ENCODE data around the gene PRKCE. TPM values are rescaled to one million over a fixed set of nuclear protein-coding genes. Genes with fewer than 3 reads are reported as not detected.

Gene PRKCE
- total and polyA plus RNA-seq, 2 of the 8 experiments (the other 6 are each of a cell fraction or from before 2014, with no cell fraction given) = 0.54 to 2.1 TPM

GRCh38 chr2:45876611-45877010, 225.1 kb downstream of the PRKCE start (continued):
- no peak for TF ChIP-seq CHD2 (IDR thresholded peaks at IDR 0.05; ENCODE audit: low read length)
- TF ChIP-seq, protein P1, sequence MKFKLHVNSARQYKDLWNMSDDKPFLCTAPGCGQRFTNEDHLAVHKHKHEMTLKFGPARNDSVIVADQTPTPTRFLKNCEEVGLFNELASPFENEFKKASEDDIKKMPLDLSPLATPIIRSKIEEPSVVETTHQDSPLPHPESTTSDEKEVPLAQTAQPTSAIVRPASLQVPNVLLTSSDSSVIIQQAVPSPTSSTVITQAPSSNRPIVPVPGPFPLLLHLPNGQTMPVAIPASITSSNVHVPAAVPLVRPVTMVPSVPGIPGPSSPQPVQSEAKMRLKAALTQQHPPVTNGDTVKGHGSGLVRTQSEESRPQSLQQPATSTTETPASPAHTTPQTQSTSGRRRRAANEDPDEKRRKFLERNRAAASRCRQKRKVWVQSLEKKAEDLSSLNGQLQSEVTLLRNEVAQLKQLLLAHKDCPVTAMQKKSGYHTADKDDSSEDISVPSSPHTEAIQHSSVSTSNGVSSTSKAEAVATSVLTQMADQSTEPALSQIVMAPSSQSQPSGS (IDR thresholded peaks at IDR 0.05; ENCODE audit: low read length) = no peak
